DMS79 treated with DMSO at 0.1 percent for 48 hours (cell line): Measurements from ENCODE around the gene LARGE1.

Source experiments
- DNase-seq: peaks from one replicate; lab custom pipeline; 2025; lab: John Stamatoyannopoulos, UW

The LARGE1 gene

GRCh38 chr22:33227791-33228190, 692.5 kb downstream of the LARGE1 start:
- DNase-seq, result no peak

DNA sequence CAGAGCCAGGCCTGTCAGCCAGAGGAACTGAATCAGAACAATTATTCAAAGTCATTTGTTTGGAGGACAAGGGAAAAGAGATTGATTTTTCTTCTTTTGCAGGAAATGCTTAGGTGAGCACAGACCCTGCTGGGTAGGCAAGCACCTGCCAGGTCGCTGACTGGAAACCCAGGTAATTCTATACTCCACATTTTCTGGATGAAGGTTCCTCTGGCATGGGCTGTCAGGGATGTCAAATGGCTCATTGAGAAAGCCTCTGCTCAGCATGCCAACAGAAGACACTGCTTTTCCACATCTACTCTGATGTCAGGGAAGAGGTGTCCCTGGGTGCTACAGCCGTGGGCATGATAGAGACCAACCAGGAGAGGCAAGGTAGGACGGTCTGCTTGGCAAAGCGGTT, 695.4 kb downstream of the LARGE1 start:
- DNase-seq, result no peak
